Lower leg skin (tissue), 4 donors: ENCODE results near the gene RFX2. TPM values are rescaled to one million over a fixed set of nuclear protein-coding genes. Genes with fewer than 3 reads are reported as not detected.

ENCODE experiments used
- DNase-seq, 2 donors: peaks; one replicate each; pipeline ENCODE4 v3.0.0-alpha.2; 2019; ENCODE audit warnings: low spot score in 2 of 2
- H3K4me3 ChIP-seq: fragments of 200-600 bp; sonication (generic); 2 replicates; pipeline ENCODE4 v1.5.1; 2017; ENCODE audit warnings: mild to moderate bottlenecking, low read depth; ENCODE audit not compliant: poor library complexity, severe bottlenecking
- CTCF ChIP-seq, 3 donors: fragments of 450-650 bp; IDR thresholded peaks; one replicate each; pipeline ENCODE4 v1.5.1; 2016; ENCODE audit warnings: antibody characterized with exemption in 3 of 3, mild to moderate bottlenecking in 3 of 3, moderate library complexity in 2 of 3
- POLR2A ChIP-seq, 2 donors: fragments of 450-650 bp; IDR thresholded peaks; one replicate each; pipeline ENCODE4 v1.6.1; 2016 to 2017; ENCODE audit warnings: antibody characterized with exemption in 2 of 2, mild to moderate bottlenecking in 1 of 2, moderate library complexity in 1 of 2
- WGBS, 2 donors: methylation state at CpG; one replicate each; pipeline ENCODE4 v1.1.5; 2018; 5-methylcytosine and 5-hydroxymethylcytosine counted together
- intact Hi-C: fragments of 100-400 bp; cut with DNase I; formaldehyde crosslinking; loops from one replicate; pipeline ENCODE4 v1.15.0; 2023; ENCODE audit warnings: low total_unique reads
- total RNA-seq, 4 donors: library from RNA; depleted of rRNA; stranded (reverse); fragments of >200 nt; gene quantifications; one replicate each; pipeline ENCODE4 v1.1.0, GENCODE V29; 2016

The RFX2 gene
- total RNA-seq, 4 donors from 2014 or later, result 19.6 to 28.7 (median 25.8) TPM

- intact Hi-C loops, result no loop called here
- 77 to 87% methylated on average over 15 to 18 of the region's 18 CpGs for WGBS, 2 donors
- no peak for DNase-seq
Observed at GRCh38 chr19:6005321-6006069, 104.8 kb downstream of the RFX2 start.

GRCh38 chr19:6003976-6004375 lies 106.3 kb downstream of the RFX2 start:
- no peak overlapping the region for H3K4me3 ChIP-seq
- 81 to 84% methylated on average over 9 to 10 of the region's 10 CpGs for WGBS, 2 donors
- TF ChIP-seq CTCF (IDR thresholded peaks at IDR 0.05), result no peak
- TF ChIP-seq POLR2A (IDR thresholded peaks at IDR 0.05), result no peak
- no peak for DNase-seq
- intact Hi-C loops, result no loop called here

More at GRCh38 chr19:6005321-6006069, 104.8 kb downstream of the RFX2 start:
- no peak overlapping the region for H3K4me3 ChIP-seq
- TF ChIP-seq POLR2A (IDR thresholded peaks at IDR 0.05), result no peak
- TF ChIP-seq CTCF (IDR thresholded peaks at IDR 0.05), result no peak

- TF ChIP-seq CTCF (IDR thresholded peaks at IDR 0.05), result no peak
- no peak for TF ChIP-seq POLR2A (IDR thresholded peaks at IDR 0.05)
- 93 to 94% methylated on average over 24 to 26 of the region's 26 CpGs for WGBS, 2 donors
- intact Hi-C loops, result no loop called here
- DNase-seq, result no peak
- H3K4me3 ChIP-seq, result no peak overlapping the region
Observed at GRCh38 chr19:6002591-6002990, 107.7 kb downstream of the RFX2 start.

- 83 to 96% methylated on average over 7 of the region's 7 CpGs for WGBS, 2 donors
- TF ChIP-seq POLR2A (IDR thresholded peaks at IDR 0.05) (no peak), CTCF (IDR thresholded peaks at IDR 0.05) (no peak)
- intact Hi-C loops, result no loop called here
- no peak overlapping the region for H3K4me3 ChIP-seq
- no peak for DNase-seq
Observed at GRCh38 chr19:6000228-6000847, 110.0 kb downstream of the RFX2 start.

- 96% methylated on average over 6 of the region's 6 CpGs for WGBS, 2 donors
- H3K4me3 ChIP-seq, result no peak overlapping the region
- DNase-seq, result no peak
- no peak for TF ChIP-seq POLR2A (IDR thresholded peaks at IDR 0.05)
- no peak for TF ChIP-seq CTCF (IDR thresholded peaks at IDR 0.05)
- intact Hi-C loops, result no loop called here
Observed at GRCh38 chr19:5999693-6000092, 110.6 kb downstream of the RFX2 start.
